Measurements from ENCODE around the gene ELL2.

DNA sequence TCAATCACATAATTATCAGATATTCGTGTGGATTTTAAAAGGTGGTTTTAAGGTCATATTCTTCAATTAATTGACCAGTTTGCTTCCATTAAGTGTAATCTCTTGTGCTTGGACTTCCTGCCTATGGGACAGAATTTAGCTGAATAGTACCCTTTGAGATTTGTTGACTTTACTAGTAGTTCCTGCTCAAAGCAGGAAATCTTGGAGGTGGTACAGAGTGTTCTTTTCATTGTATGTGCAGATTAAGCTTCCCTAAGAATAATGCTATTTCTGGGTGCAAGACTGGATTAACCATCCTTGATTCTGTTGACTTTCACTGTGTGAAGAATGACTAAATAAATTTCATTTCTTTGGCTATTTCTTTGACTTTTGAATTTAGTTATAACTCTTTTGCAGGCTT, 45.4 kb upstream of the ELL2 start:
- TF ChIP-seq, protein P1, sequence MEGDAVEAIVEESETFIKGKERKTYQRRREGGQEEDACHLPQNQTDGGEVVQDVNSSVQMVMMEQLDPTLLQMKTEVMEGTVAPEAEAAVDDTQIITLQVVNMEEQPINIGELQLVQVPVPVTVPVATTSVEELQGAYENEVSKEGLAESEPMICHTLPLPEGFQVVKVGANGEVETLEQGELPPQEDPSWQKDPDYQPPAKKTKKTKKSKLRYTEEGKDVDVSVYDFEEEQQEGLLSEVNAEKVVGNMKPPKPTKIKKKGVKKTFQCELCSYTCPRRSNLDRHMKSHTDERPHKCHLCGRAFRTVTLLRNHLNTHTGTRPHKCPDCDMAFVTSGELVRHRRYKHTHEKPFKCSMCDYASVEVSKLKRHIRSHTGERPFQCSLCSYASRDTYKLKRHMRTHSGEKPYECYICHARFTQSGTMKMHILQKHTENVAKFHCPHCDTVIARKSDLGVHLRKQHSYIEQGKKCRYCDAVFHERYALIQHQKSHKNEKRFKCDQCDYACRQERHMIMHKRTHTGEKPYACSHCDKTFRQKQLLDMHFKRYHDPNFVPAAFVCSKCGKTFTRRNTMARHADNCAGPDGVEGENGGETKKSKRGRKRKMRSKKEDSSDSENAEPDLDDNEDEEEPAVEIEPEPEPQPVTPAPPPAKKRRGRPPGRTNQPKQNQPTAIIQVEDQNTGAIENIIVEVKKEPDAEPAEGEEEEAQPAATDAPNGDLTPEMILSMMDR (IDR thresholded peaks at IDR 0.05), result no peak
- no peak for TF ChIP-seq ZFX (IDR thresholded peaks at IDR 0.05; ENCODE audit: borderline replicate concordance)

Data from 22Rv1 (cell line).